Adrenal gland (tissue), 12 donors: ENCODE results near the gene ADAMTSL3. TPM values are rescaled to one million over a fixed set of nuclear protein-coding genes. Genes with fewer than 3 reads are reported as not detected.

Experiments
- DNase-seq, 7 donors: peaks; one replicate each; pipeline ENCODE4 v3.0.0-alpha.2; 2019 to 2020
- H3K27ac ChIP-seq, 5 donors: fragments of 200-600 bp; sonication (generic) in 4 of 5; 1 replicate in 3 of 5; 2 replicates in 2 of 5; pipeline versions ENCODE4 v1.5.1 to v1.8.0; 2016 to 2020; ENCODE audit warnings: mild to moderate bottlenecking in 1 of 5
- H3K27me3 ChIP-seq: fragments of 200-600 bp; 2 replicates; pipeline ENCODE4 v1.8.0; 2021
- H3K36me3 ChIP-seq, 2 donors: fragments of 200-600 bp; replicated peaks in 1 of 2; 1 replicate in 1 of 2; 2 replicates in 1 of 2; pipeline versions ENCODE4 v1.5.1 to v1.8.0; 2018 to 2022
- H3K4me1 ChIP-seq, 2 donors: fragments of 200-600 bp; replicated peaks in 1 of 2; 1 replicate in 1 of 2; 2 replicates in 1 of 2; pipeline versions ENCODE4 v1.5.1 to v1.8.0; 2018 to 2021
- H3K4me3 ChIP-seq, 4 donors: fragments of 200-600 bp; sonication (generic) in 3 of 4; one replicate each; pipeline ENCODE4 v1.5.1; 2016 to 2018
- H3K9me3 ChIP-seq, 3 donors: fragments of 200-600 bp; sonication (generic) in 1 of 3; replicated peaks in 1 of 3; 1 replicate in 2 of 3; 2 replicates in 1 of 3; pipeline versions ENCODE4 v1.5.1 to v1.8.0; 2016 to 2021
- POLR2A ChIP-seq, 2 donors: fragments of 450-650 bp; IDR thresholded peaks; one replicate each; pipeline ENCODE4 v1.6.1; 2017; ENCODE audit warnings: antibody characterized with exemption in 2 of 2, mild to moderate bottlenecking in 2 of 2, moderate library complexity in 1 of 2
- WGBS, 4 donors: extraction: QIAGEN DNeasy Blood & Tissue Kit in 2 of 4; methylation state at CpG; one replicate each; pipeline versions ENCODE4 v1.1.5 to v1.1.7; 2013 to 2017; 5-methylcytosine and 5-hydroxymethylcytosine counted together
- intact Hi-C, 2 donors: fragments of 100-400 bp; cut with DNase I; formaldehyde crosslinking; loops; one replicate each; pipeline versions ENCODE4 v1.14.1 to v1.15.0; 2022 to 2023
- polyA plus RNA-seq, 3 donors: library from polyadenylated mRNA; stranded (reverse); fragments of 200-250 nt in 2 of 3; fragments of 350-450 nt in 1 of 3; fragmentation: Illumina TruSeq in 1 of 3; extraction: RNeasy Lipid Tissue Mini Kit (QIAGEN cat#74804) in 1 of 3; gene quantifications; one replicate each; pipeline ENCODE4 v1.2.3, GENCODE V29; 2013 to 2014
- total RNA-seq, 9 donors: library from RNA; depleted of rRNA in 4 of 9; stranded (reverse); fragments of >200 nt in 4 of 9; fragments of 120-200 nt in 1 of 9; fragmentation: NEBNext Ultra II Directional in 1 of 9; extraction: Animal tissue kit (Norgen Biotek cat#: 25700) in 1 of 9; gene quantifications; one replicate each; pipeline versions ENCODE4 v1.1.0 to v1.2.4, GENCODE V29; 2013 to 2023
- TF ChIP-seq, protein P1 (sequence below), 6 experiments: fragments of 450-650 bp in 4 of 6; fragments of 200-600 bp in 2 of 6; sonication (generic) in 1 of 6; IDR thresholded peaks; 1 replicate in 5 of 6; 2 replicates in 1 of 6; pipeline versions ENCODE4 v1.5.1 to v1.8.0; 2016 to 2021; ENCODE audit warnings: antibody characterized with exemption in 6 of 6, mild to moderate bottlenecking in 2 of 6, moderate library complexity in 1 of 6
- donor health status: healthy with polysubstance abuse.
- donor health status: Bipolar disorder and iron deficiency.
- donor health status: DM: yes; HTN: yes; CAD: no.
- donor health status: DM: no; HTN: no; CAD: no.
- donor health status: DM: no; HTN: no; CAD: no.
- donor health status: DM: yes; HTN: yes; CAD: no.

Gene ADAMTSL3
- total and polyA plus RNA-seq, 12 donors = 0.98 to 19.7 (median 10.5) TPM

DNA sequence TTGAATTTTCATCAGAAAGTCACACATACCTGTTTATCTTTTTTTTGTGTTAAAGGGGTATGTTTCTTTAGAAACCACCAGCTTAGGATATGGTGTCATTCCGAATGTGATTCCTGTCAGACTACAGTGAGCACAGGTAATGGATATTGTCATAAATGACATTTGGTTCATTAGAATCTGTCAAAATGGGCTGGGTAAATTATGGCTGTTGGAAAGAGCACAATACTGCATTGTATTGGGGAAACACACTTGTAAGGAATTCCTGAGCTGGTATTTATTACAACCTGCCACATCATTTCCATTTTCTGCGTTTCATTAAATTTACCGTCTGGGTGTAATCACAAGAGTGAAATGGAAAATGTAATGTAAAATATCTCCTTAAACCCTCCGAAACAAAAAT, 78.8 kb downstream of the ADAMTSL3 start:
- 82 to 90% (median 84%) methylated on average over 4 of the region's 4 CpGs for WGBS, 4 donors
- H3K4me1 ChIP-seq = no peaks in the 10 kb centered on the region
- no peak overlapping the region for H3K4me3 ChIP-seq
- H3K36me3 ChIP-seq = no peaks in the 10 kb centered on the region
- no peaks in the 10 kb centered on the region for H3K9me3 ChIP-seq
- H3K27me3 ChIP-seq = no peaks in the 10 kb centered on the region
- intact Hi-C loops = no loop called here
- DNase-seq = no peak
- no peak overlapping the region for H3K27ac ChIP-seq
- TF ChIP-seq POLR2A (IDR thresholded peaks at IDR 0.05) = no peak
- TF ChIP-seq, protein P1, sequence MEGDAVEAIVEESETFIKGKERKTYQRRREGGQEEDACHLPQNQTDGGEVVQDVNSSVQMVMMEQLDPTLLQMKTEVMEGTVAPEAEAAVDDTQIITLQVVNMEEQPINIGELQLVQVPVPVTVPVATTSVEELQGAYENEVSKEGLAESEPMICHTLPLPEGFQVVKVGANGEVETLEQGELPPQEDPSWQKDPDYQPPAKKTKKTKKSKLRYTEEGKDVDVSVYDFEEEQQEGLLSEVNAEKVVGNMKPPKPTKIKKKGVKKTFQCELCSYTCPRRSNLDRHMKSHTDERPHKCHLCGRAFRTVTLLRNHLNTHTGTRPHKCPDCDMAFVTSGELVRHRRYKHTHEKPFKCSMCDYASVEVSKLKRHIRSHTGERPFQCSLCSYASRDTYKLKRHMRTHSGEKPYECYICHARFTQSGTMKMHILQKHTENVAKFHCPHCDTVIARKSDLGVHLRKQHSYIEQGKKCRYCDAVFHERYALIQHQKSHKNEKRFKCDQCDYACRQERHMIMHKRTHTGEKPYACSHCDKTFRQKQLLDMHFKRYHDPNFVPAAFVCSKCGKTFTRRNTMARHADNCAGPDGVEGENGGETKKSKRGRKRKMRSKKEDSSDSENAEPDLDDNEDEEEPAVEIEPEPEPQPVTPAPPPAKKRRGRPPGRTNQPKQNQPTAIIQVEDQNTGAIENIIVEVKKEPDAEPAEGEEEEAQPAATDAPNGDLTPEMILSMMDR (IDR thresholded peaks at IDR 0.05) = no peak

DNA sequence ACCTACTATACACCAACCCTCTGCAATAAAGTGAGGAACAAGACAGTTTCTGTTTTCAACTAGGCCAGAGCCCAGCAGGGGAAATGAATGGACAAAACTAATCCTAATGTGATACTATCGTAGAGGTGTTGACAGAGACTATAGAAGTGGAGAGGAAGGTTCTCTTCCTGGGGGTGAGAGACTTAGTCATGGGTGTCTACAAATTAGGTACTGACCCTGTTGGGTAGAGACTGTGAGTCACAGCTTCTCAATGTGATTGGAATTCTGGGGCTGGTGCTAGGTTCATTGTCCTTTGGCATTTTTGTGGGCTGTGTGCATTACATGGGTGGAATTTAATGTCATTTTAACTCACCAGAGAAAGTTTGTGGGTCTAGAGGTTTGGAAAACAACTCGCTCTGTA, 79.3 kb downstream of the ADAMTSL3 start:
- Histone ChIP-seq H3K27ac (no peak overlapping the region), H3K4me3 (no peak overlapping the region), H3K9me3 (no peaks in the 10 kb centered on the region), H3K36me3 (no peaks in the 10 kb centered on the region), H3K4me1 (no peaks in the 10 kb centered on the region), H3K27me3 (no peaks in the 10 kb centered on the region)
- no peak for DNase-seq
- no peak for TF ChIP-seq POLR2A (IDR thresholded peaks at IDR 0.05)
- TF ChIP-seq, protein P1 (IDR thresholded peaks at IDR 0.05) = no peak
- WGBS, 4 donors = 70 to 88% (median 83%) methylated on average over 2 of the region's 2 CpGs
- intact Hi-C loops = no loop called here

DNA sequence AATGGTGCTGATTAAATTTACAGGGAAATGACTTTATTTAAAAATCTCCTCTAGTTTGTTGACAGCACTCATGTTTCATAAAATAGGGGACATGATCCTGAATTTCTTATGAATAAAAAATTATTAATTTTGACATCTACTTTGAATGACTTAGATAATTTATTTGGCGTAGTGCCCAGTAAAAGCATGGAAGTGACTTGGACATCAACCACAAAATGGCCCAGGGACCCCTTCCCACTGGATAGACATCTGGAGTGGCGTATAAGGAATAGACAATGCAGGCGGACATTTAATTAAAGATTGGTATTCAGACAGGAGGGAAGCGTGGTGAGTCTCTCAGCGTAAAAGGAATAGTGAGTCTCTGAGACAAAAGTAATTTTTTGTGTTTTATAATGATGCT, 79.8 kb downstream of the ADAMTSL3 start:
- Histone ChIP-seq H3K9me3 (no peaks in the 10 kb centered on the region), H3K4me3 (no peak overlapping the region), H3K27me3 (no peaks in the 10 kb centered on the region), H3K4me1 (no peaks in the 10 kb centered on the region), H3K36me3 (no peaks in the 10 kb centered on the region), H3K27ac (no peak overlapping the region)
- WGBS, 4 donors = 84 to 90% (median 86%) methylated on average over 5 of the region's 5 CpGs
- intact Hi-C loops = no loop called here
- TF ChIP-seq, protein P1 (IDR thresholded peaks at IDR 0.05) = no peak
- TF ChIP-seq POLR2A (IDR thresholded peaks at IDR 0.05) = no peak
- DNase-seq = no peak

DNA sequence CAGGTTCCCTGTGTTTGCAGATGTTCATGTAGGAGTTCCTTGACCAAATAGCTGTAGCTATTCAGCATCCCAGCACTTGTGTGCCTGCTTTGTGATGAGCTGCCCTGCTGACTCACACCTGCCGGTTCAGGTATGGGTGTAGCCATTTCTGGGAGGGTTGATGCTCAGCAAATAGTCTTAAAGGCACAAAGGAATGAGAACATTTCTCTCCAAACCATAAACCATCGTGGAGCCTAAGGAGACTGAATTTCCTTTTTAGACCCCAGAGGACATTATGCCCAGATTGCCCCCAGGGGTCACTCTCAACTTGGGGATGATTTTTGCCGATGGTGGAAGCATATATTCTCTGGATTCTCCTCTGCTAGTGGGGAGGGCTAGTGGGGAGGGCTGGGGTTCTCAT, 80.6 kb downstream of the ADAMTSL3 start:
- H3K9me3 ChIP-seq = no peaks in the 10 kb centered on the region
- no peak for DNase-seq
- no peaks in the 10 kb centered on the region for H3K27me3 ChIP-seq
- 45 to 68% (median 54%) methylated on average over 3 of the region's 3 CpGs for WGBS, 4 donors
- H3K36me3 ChIP-seq = no peaks in the 10 kb centered on the region
- H3K27ac ChIP-seq = no peak overlapping the region
- no peak overlapping the region for H3K4me3 ChIP-seq
- H3K4me1 ChIP-seq = no peaks in the 10 kb centered on the region
- intact Hi-C loops = no loop called here
- TF ChIP-seq, protein P1 (IDR thresholded peaks at IDR 0.05) = no peak
- no peak for TF ChIP-seq POLR2A (IDR thresholded peaks at IDR 0.05)
